ENCODE data around the gene CEMIP2.

CEMIP2 gene

GRCh38 chr9:71746023-71746757 is 22.1 kb downstream of the CEMIP2 start:
- no peak for DNase-seq

- no peak for DNase-seq
These were observed 23.4 kb downstream of the CEMIP2 start for GRCh38 chr9:71744754-71745521.

GRCh38 chr9:71743882-71744281 is 24.4 kb downstream of the CEMIP2 start:
- DNase-seq, result no peak

DNA sequence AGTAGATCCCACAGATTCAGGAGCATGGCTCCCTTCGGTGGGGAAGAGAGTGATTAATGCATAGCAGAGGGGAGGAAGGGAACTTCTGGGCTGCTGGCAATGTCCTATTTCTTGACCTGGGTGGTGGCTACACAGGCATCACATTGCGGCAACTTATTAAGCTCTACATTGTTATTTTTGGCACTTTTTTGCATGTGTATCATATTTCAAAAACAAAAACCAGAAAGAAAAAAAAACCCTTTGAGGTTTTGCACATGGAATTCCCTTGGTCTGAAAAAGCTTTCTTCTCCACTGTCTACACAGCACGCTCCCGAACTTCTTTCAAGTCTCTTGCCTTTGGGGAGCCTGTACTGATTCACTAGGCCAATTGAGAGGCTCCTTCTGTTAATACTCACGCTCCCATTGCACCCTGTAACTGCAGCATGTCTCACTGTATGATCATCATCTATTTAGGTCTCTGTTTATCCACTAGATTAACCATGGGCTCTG is 25.1 kb downstream of the CEMIP2 start:
- DNase-seq, result no peak

- no peak for DNase-seq
These were observed 25.6 kb downstream of the CEMIP2 start for GRCh38 chr9:71742703-71743102.

GRCh38 chr9:71741926-71742648 is 26.2 kb downstream of the CEMIP2 start:
- no peak for DNase-seq

DNA sequence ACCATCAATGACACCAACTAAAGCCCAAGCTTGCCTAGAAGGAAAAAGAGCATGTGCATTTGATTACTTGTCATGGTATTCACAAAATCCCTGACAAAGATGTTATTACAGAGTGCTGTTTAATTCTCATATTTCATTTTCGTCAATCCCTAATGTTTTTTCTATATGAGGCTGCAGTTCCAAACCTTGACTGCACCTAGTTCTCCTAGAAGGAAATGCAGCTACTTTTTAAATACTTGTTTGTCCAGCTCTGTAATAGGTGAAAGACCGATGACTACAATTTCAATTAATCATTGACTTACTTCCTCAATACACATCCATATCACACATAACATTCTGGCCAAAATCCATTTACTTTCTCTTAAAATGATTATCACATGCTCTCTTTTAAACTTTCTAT is 28.1 kb downstream of the CEMIP2 start:
- no peak for DNase-seq

DNA sequence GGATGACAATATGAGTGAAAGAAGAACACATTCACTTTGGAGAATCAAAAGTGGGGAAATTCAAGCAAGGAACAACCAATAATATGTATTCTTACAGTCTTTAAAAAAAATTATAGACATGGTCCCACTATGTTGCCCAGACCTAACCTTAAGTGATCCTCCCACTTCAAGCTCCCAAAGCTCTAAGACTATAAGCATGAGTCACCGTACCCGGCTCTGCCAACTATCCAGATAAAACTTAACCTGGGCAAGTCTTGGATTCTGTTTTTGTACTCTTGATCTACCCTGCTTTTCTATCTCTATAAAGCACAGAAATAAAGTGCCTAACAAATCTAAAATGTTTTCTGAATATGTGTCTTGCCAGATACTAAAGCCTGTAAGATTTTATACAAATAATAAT is 30.9 kb downstream of the CEMIP2 start:
- DNase-seq, result no peak

- no peak for DNase-seq
These were observed 32.1 kb downstream of the CEMIP2 start for GRCh38 chr9:71736236-71736635.

GRCh38 chr9:71734950-71735349 is 33.4 kb downstream of the CEMIP2 start:
- no peak for DNase-seq

DNA sequence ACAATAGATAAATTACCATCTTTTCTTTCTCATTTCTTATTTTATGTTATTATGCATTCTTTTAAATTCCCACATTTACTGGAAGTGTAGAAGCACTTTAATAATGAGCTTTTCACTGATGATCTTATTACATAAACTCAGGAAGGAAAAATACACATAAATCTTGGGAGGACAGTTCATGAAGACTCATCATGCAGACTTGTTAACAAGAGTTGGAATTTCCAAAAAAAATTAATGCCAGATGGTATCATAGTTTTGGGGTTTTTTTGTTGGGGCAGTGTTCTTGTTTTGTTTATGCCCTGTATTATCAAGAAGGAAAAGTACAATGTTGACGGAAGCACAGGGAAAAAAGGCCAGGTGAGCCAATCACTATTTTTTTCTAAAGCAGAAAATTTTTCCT is 35.1 kb downstream of the CEMIP2 start:
- DNase-seq, result no peak

DNA sequence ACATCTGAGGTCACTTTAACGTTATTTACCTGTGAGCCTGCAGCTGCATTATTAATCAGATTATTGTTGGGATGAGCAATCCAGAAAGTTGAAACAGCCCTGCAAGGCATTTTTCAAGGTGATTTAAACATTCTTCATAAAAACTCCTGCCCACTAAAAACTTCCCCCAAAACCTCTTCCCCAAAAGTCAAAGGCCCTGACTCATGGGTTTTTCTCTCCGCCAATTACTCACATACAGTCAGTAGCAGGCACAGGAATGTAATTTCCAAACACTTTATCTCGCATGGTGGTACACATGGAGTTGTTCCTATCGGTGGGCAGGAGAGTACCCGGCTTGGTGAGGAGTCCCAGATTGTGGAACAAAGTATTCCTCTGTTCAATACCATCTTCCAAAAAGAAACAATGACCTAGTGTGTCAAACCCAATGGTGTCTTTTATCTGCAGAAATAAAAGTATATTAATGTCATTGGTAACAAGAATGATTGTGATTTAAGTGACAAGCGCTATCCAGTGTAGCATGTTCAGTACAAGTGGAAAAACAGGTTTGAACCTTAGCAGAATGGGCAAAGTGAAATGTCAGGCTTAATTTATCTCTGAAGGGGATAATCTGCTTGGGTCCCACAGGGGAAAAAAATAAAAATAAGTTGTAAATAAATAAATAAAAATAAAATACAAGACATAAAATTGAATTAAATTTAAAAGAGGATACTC is 38.3 kb downstream of the CEMIP2 start:
- no peak for DNase-seq

- no peak for DNase-seq
These were observed 41.6 kb downstream of the CEMIP2 start for GRCh38 chr9:71726723-71727122.

DNA sequence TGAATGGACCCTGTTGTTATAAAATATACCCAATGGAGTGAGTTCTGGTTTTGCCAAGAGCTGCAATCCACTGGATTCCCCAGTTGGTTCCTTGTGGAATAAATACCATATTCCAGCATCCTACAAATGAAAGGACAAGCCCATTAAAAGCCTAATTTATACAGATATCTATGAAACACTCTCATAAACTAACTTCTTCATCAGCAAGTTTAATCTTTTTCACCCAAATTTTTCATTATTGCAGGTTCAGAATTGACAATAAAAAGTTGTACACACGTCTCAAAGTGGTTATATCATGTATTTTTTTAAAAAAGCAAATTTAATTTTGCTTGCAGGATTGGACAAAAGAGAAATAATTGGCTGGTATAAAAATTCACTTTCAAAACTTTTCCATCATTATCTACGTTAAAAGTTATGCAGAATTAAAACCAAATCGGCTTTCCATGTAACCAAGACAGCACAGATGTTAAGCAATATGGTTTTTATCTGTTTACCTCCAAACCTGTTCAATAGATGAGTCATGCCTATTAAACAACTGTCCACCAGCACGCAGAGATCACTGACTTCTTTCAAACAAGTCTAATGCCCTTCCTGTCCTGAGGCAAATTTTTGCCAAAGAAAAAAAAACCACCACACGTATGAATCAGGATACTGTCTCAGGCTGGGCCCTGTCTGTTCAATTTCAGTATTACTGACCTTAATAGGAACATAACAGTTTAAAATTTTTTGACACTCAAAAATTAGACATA is 42.5 kb downstream of the CEMIP2 start:
- DNase-seq, result peak; percentile 45

DNA sequence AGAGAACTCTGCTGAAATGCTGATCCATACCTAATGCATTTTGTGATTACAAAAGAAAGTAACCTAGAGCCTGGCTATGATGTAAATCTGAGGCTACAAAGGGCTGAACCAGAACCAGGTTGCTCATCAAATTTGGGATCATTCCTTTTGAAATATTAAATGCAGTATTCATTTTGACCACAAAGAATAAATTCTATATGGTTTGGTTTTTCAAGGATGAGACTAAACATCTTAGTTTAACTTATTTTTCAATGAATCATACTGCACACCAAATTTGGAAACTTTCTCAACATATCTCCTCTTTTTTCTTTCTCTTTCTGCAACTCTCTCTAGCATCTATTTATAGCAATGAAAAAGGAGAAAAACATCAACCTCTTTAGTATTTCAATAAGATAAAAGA is 46.5 kb downstream of the CEMIP2 start:
- no peak for DNase-seq

DNA sequence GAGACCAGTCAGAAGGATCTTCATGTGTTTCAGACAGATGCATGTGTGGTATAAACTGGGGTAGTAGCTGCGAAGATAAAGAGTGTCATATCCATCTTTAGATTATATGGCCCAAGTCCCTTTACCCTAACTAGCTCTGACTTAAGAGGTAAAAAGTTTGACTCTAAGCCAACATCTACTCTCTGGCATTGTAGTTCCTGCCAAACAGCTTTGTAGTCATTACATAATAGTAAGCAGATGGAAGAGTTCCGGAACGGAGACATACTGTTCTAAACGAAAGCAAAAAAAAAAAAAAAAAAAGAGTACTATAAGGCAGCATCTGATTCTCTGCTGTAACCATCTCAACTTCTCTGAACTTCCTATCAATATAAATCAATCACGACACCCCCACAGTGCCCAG is 48.8 kb downstream of the CEMIP2 start:
- no peak for DNase-seq

GRCh38 chr9:71719088-71719487 is 49.2 kb downstream of the CEMIP2 start:
- DNase-seq, result no peak

- no peak for DNase-seq
These were observed 52.0 kb downstream of the CEMIP2 start for GRCh38 chr9:71716138-71716909.

- DNase-seq, result no peak
These were observed 57.5 kb downstream of the CEMIP2 start for GRCh38 chr9:71710856-71711255.

DNA sequence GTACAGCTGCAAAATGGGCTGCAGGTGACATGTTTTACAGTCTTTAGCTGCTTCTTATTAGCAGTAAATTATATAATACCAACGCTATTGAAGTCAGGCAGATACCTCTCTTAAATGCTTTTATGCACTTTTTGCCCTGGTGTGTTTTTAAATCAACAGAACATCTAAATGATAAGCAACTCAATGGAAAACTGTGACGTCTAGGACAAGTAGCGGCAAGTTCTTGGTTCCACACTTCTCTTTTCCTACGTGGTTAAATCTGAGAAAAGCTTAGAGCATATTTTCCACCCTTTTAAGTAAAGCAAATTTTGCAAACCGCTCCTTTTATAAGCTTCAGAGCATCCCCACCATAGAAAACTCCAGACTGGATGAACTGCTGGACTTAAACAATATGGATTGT is 58.1 kb downstream of the CEMIP2 start:
- DNase-seq, result no peak

DNA sequence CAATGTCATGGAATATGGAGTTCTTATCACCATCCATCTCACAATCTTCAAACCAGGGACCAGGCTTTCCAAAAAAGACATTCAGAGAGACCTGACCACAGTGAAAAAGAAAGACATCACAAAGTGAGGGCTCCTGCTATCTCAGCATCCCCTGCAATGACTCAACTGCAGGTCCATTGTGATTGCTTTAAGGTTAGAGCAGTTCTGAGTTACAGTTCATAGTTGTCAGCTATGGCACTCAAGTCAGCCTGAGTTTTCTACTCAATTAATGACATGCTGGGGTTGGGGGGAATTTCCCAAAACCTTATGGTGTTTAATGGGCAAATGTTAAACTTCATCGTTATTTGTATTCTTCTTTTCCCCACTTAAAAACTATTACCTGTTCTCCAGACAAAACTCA is 58.9 kb downstream of the CEMIP2 start:
- no peak for DNase-seq

GRCh38 chr9:71706176-71706575 is 62.1 kb downstream of the CEMIP2 start:
- no peak for DNase-seq
